Measurements from ENCODE around the gene ZNF19. TPM values are rescaled to one million over a fixed set of nuclear protein-coding genes. Genes with fewer than 3 reads are reported as not detected.

ZNF19 gene
- total and polyA plus RNA-seq, 2 donors (not counting 3 experiments of a cell fraction or from before 2014, with no cell fraction given), result 0.98 to 2.6 TPM

- intact Hi-C loops (cut with micrococcal nuclease) (no loop called here), dilution Hi-C loops (cut with MboI; ENCODE audit: extremely low pct_ligation_motif_present, low sequenced_read_pairs) (no loop called here)
- no peak overlapping the region for H2AFZ ChIP-seq (ENCODE audit: low read depth, low read length)
- H3K9me1 ChIP-seq (replicated peaks; ENCODE audit: control insufficient read depth, extremely low read depth, insufficient read depth, low read length), result no peaks in the 10 kb centered on the region
- H3K9me3 ChIP-seq (replicated peaks; ENCODE audit: control insufficient read depth, insufficient read depth, low read length), result no peaks in the 10 kb centered on the region
- no peaks in the 10 kb centered on the region for H3K36me3 ChIP-seq (ENCODE audit: control insufficient read depth in 2 of 2, extremely low read depth in 1 of 2, insufficient read depth in 2 of 2, low read length in 2 of 2)
- peaks cover 15% of the 10 kb centered on the region for H3K4me1 ChIP-seq (ENCODE audit: control insufficient read depth, extremely low read depth, insufficient read depth, low read length)
- H3K27ac ChIP-seq (ENCODE audit: insufficient read depth, low read depth, low read length), result no peak overlapping the region
- DNase-seq (ENCODE audit: low read depth, low spot score) (no peak), FAIRE-seq (no peak)
- H3K9ac ChIP-seq (replicated peaks; ENCODE audit: extremely low read depth, insufficient read depth, low read length), result peak overlapping the region; percentile 84
- ChIA-PET POLR2A (interaction anchor here (1.3 kb wide), 1 partner anchor 23 kb away, joined by 4 read pairs; no protein-coding TSS in a partner anchor), CTCF (interaction anchor here (0.7 to 1.4 kb wide), 6 partner anchors 18 to 104 kb away, joined by 3 to 5 read pairs (median 4); no protein-coding TSS in a partner anchor)
- TF ChIP-seq POLR2A (IDR thresholded peaks at IDR 0.05; ENCODE audit: low read depth, low read length) (no peak), GATA2 (IDR thresholded peaks at IDR 0.05; ENCODE audit: insufficient read depth, insufficient read length, low read depth, low read length) (no peak), MYC (IDR thresholded peaks at IDR 0.05; ENCODE audit: low read depth, low read length) (no peak), FOS (IDR thresholded peaks at IDR 0.05; ENCODE audit: borderline replicate concordance, insufficient read depth, low read length) (no peak), POLR2AphosphoS5 (IDR thresholded peaks at IDR 0.05; ENCODE audit: insufficient read depth, low read depth, low read length) (no peak), JUN (IDR thresholded peaks at IDR 0.05; ENCODE audit: borderline replicate concordance, insufficient read depth, insufficient read length, low read depth) (no peak), MAX (IDR thresholded peaks at IDR 0.05; ENCODE audit: insufficient read depth, insufficient read length) (no peak), CTCF (IDR thresholded peaks at IDR 0.05; ENCODE audit: extremely low read depth in 1 of 2, insufficient read depth in 1 of 2, low read depth in 1 of 2, low read length in 2 of 2) (no peak), EZH2 (IDR thresholded peaks at IDR 0.05; ENCODE audit: borderline replicate concordance, low read depth, low read length, severe bottlenecking) (no peak)
- peak overlapping the region in 1 of 3 experiments; percentile 82 for H3K4me3 ChIP-seq (replicated peaks in 1 of 3; ENCODE audit: insufficient read depth in 1 of 3, low read depth in 1 of 3, low read length in 3 of 3)
- H3K27me3 ChIP-seq (ENCODE audit: control insufficient read depth in 2 of 2, insufficient read depth in 2 of 2, low read length in 2 of 2), result no peaks in the 10 kb centered on the region
- no TSS peak for BruUV-seq (replicated peaks)
- peaks cover 4% of the 10 kb centered on the region for H3K79me2 ChIP-seq (ENCODE audit: control insufficient read depth, insufficient read depth, low read length)
- H3K4me2 ChIP-seq (ENCODE audit: insufficient read depth, low read length), result peak overlapping the region; percentile 84
- no peaks in the 10 kb centered on the region for H4K20me1 ChIP-seq (replicated peaks; ENCODE audit: control insufficient read depth, extremely low read depth, insufficient read depth, low read length)
Measured at GRCh38 chr16:71460941-71461340, 28.2 kb downstream of the ZNF19 start.

Data from endothelial cell of umbilical vein (primary cell).